ENCODE results near the gene TRMT6.
A peak's percentile ranks its signal among the peaks of the same experiment; 100 is the strongest.

TRMT6 gene

GRCh38 chr20:5975778-5976177 lies 25.4 kb upstream of the TRMT6 start:
- H3K9ac ChIP-seq (ENCODE audit: low read depth, low read length) = no peak overlapping the region
- H3K4me3 ChIP-seq (ENCODE audit: low read depth, low read length) = no peak overlapping the region
- peaks cover 4% of the 10 kb centered on the region for H3K4me1 ChIP-seq (ENCODE audit: control insufficient read depth, insufficient read depth, low read length)
- H3K36me3 ChIP-seq (ENCODE audit: control insufficient read depth, insufficient read depth, low read length) = peaks cover 2% of the 10 kb centered on the region
- no peaks in the 10 kb centered on the region for H3K9me3 ChIP-seq (ENCODE audit: control insufficient read depth, insufficient read depth, low read length)
- H3K27me3 ChIP-seq (ENCODE audit: control insufficient read depth, insufficient read depth, low read length) = peaks cover 7% of the 10 kb centered on the region

- peaks cover 19% of the 10 kb centered on the region for H3K27me3 ChIP-seq (ENCODE audit: control insufficient read depth, insufficient read depth, low read length)
- peaks cover 2% of the 10 kb centered on the region for H3K36me3 ChIP-seq (ENCODE audit: control insufficient read depth, insufficient read depth, low read length)
- H3K4me3 ChIP-seq (ENCODE audit: low read depth, low read length) = no peak overlapping the region
- no peak overlapping the region for H3K9ac ChIP-seq (ENCODE audit: low read depth, low read length)
- no peaks in the 10 kb centered on the region for H3K9me3 ChIP-seq (ENCODE audit: control insufficient read depth, insufficient read depth, low read length)
- H3K4me1 ChIP-seq (ENCODE audit: control insufficient read depth, insufficient read depth, low read length) = peaks cover 7% of the 10 kb centered on the region
Observed at GRCh38 chr20:5974531-5974930, 24.2 kb upstream of the TRMT6 start.

- no peak overlapping the region for H3K9ac ChIP-seq (ENCODE audit: low read depth, low read length)
- H3K36me3 ChIP-seq (ENCODE audit: control insufficient read depth, insufficient read depth, low read length) = peaks cover 2% of the 10 kb centered on the region
- peaks cover 20% of the 10 kb centered on the region for H3K27me3 ChIP-seq (ENCODE audit: control insufficient read depth, insufficient read depth, low read length)
- H3K9me3 ChIP-seq (ENCODE audit: control insufficient read depth, insufficient read depth, low read length) = no peaks in the 10 kb centered on the region
- no peak overlapping the region for H3K4me3 ChIP-seq (ENCODE audit: low read depth, low read length)
- peaks cover 7% of the 10 kb centered on the region for H3K4me1 ChIP-seq (ENCODE audit: control insufficient read depth, insufficient read depth, low read length)
Observed at GRCh38 chr20:5973971-5974370, 23.6 kb upstream of the TRMT6 start.

GRCh38 chr20:5973172-5973571 lies 22.8 kb upstream of the TRMT6 start:
- Histone ChIP-seq H3K36me3 (ENCODE audit: control insufficient read depth, insufficient read depth, low read length) (no peaks in the 10 kb centered on the region), H3K27me3 (ENCODE audit: control insufficient read depth, insufficient read depth, low read length) (peaks cover 27% of the 10 kb centered on the region), H3K4me1 (ENCODE audit: control insufficient read depth, insufficient read depth, low read length) (peaks cover 7% of the 10 kb centered on the region), H3K4me3 (ENCODE audit: low read depth, low read length) (no peak overlapping the region), H3K9ac (ENCODE audit: low read depth, low read length) (no peak overlapping the region), H3K9me3 (ENCODE audit: control insufficient read depth, insufficient read depth, low read length) (no peaks in the 10 kb centered on the region)

GRCh38 chr20:5971203-5971602 lies 20.9 kb upstream of the TRMT6 start:
- H3K9ac ChIP-seq (ENCODE audit: low read depth, low read length) = no peak overlapping the region
- H3K9me3 ChIP-seq (ENCODE audit: control insufficient read depth, insufficient read depth, low read length) = no peaks in the 10 kb centered on the region
- peaks cover 7% of the 10 kb centered on the region for H3K4me1 ChIP-seq (ENCODE audit: control insufficient read depth, insufficient read depth, low read length)
- H3K36me3 ChIP-seq (ENCODE audit: control insufficient read depth, insufficient read depth, low read length) = no peaks in the 10 kb centered on the region
- H3K4me3 ChIP-seq (ENCODE audit: low read depth, low read length) = no peak overlapping the region
- peaks cover 37% of the 10 kb centered on the region for H3K27me3 ChIP-seq (ENCODE audit: control insufficient read depth, insufficient read depth, low read length)

GRCh38 chr20:5970381-5970780 lies 20.0 kb upstream of the TRMT6 start:
- Histone ChIP-seq H3K9me3 (ENCODE audit: control insufficient read depth, insufficient read depth, low read length) (no peaks in the 10 kb centered on the region), H3K9ac (ENCODE audit: low read depth, low read length) (no peak overlapping the region), H3K36me3 (ENCODE audit: control insufficient read depth, insufficient read depth, low read length) (no peaks in the 10 kb centered on the region), H3K4me3 (ENCODE audit: low read depth, low read length) (no peak overlapping the region), H3K4me1 (ENCODE audit: control insufficient read depth, insufficient read depth, low read length) (peaks cover 7% of the 10 kb centered on the region), H3K27me3 (ENCODE audit: control insufficient read depth, insufficient read depth, low read length) (peaks cover 37% of the 10 kb centered on the region)

GRCh38 chr20:5969940-5970339 lies 19.6 kb upstream of the TRMT6 start:
- Histone ChIP-seq H3K9ac (ENCODE audit: low read depth, low read length) (no peak overlapping the region), H3K36me3 (ENCODE audit: control insufficient read depth, insufficient read depth, low read length) (no peaks in the 10 kb centered on the region), H3K4me1 (ENCODE audit: control insufficient read depth, insufficient read depth, low read length) (peaks cover 7% of the 10 kb centered on the region), H3K27me3 (ENCODE audit: control insufficient read depth, insufficient read depth, low read length) (peaks cover 37% of the 10 kb centered on the region), H3K9me3 (ENCODE audit: control insufficient read depth, insufficient read depth, low read length) (no peaks in the 10 kb centered on the region), H3K4me3 (ENCODE audit: low read depth, low read length) (no peak overlapping the region)

- Histone ChIP-seq H3K27me3 (ENCODE audit: control insufficient read depth, insufficient read depth, low read length) (peaks cover 37% of the 10 kb centered on the region), H3K4me3 (ENCODE audit: low read depth, low read length) (no peak overlapping the region), H3K36me3 (ENCODE audit: control insufficient read depth, insufficient read depth, low read length) (no peaks in the 10 kb centered on the region), H3K4me1 (ENCODE audit: control insufficient read depth, insufficient read depth, low read length) (peaks cover 7% of the 10 kb centered on the region), H3K9me3 (ENCODE audit: control insufficient read depth, insufficient read depth, low read length) (no peaks in the 10 kb centered on the region), H3K9ac (ENCODE audit: low read depth, low read length) (no peak overlapping the region)
Observed at GRCh38 chr20:5969348-5969935, 19.1 kb upstream of the TRMT6 start.

GRCh38 chr20:5968462-5968861 lies 18.1 kb upstream of the TRMT6 start:
- Histone ChIP-seq H3K9me3 (ENCODE audit: control insufficient read depth, insufficient read depth, low read length) (no peaks in the 10 kb centered on the region), H3K4me3 (ENCODE audit: low read depth, low read length) (no peak overlapping the region), H3K4me1 (ENCODE audit: control insufficient read depth, insufficient read depth, low read length) (peaks cover 7% of the 10 kb centered on the region), H3K36me3 (ENCODE audit: control insufficient read depth, insufficient read depth, low read length) (no peaks in the 10 kb centered on the region), H3K27me3 (ENCODE audit: control insufficient read depth, insufficient read depth, low read length) (peaks cover 37% of the 10 kb centered on the region), H3K9ac (ENCODE audit: low read depth, low read length) (no peak overlapping the region)

- Histone ChIP-seq H3K4me1 (ENCODE audit: control insufficient read depth, insufficient read depth, low read length) (peaks cover 7% of the 10 kb centered on the region), H3K4me3 (ENCODE audit: low read depth, low read length) (no peak overlapping the region), H3K27me3 (ENCODE audit: control insufficient read depth, insufficient read depth, low read length) (peaks cover 37% of the 10 kb centered on the region), H3K9me3 (ENCODE audit: control insufficient read depth, insufficient read depth, low read length) (no peaks in the 10 kb centered on the region), H3K9ac (ENCODE audit: low read depth, low read length) (no peak overlapping the region), H3K36me3 (ENCODE audit: control insufficient read depth, insufficient read depth, low read length) (no peaks in the 10 kb centered on the region)
Observed at GRCh38 chr20:5967469-5967868, 17.1 kb upstream of the TRMT6 start.

- Histone ChIP-seq H3K36me3 (ENCODE audit: control insufficient read depth, insufficient read depth, low read length) (peaks cover 18% of the 10 kb centered on the region), H3K27me3 (ENCODE audit: control insufficient read depth, insufficient read depth, low read length) (no peaks in the 10 kb centered on the region), H3K4me1 (ENCODE audit: control insufficient read depth, insufficient read depth, low read length) (peaks cover 7% of the 10 kb centered on the region), H3K4me3 (ENCODE audit: low read depth, low read length) (peak overlapping the region; percentile 98), H3K9ac (ENCODE audit: low read depth, low read length) (peak overlapping the region; percentile 85), H3K9me3 (ENCODE audit: control insufficient read depth, insufficient read depth, low read length) (no peaks in the 10 kb centered on the region)
Observed at GRCh38 chr20:5949943-5950270, 426 bp downstream of the TRMT6 start.

- H3K27me3 ChIP-seq (ENCODE audit: control insufficient read depth, insufficient read depth, low read length) = no peaks in the 10 kb centered on the region
- no peak overlapping the region for H3K4me3 ChIP-seq (ENCODE audit: low read depth, low read length)
- H3K9me3 ChIP-seq (ENCODE audit: control insufficient read depth, insufficient read depth, low read length) = no peaks in the 10 kb centered on the region
- peaks cover 7% of the 10 kb centered on the region for H3K4me1 ChIP-seq (ENCODE audit: control insufficient read depth, insufficient read depth, low read length)
- no peak overlapping the region for H3K9ac ChIP-seq (ENCODE audit: low read depth, low read length)
- peaks cover 20% of the 10 kb centered on the region for H3K36me3 ChIP-seq (ENCODE audit: control insufficient read depth, insufficient read depth, low read length)
Observed at GRCh38 chr20:5947276-5947675, 3.1 kb downstream of the TRMT6 start.
